ENCODE data around the gene TAS1R1. TPM values are rescaled to one million over a fixed set of nuclear protein-coding genes. Genes with fewer than 3 reads are reported as not detected.
"Not testable (repeated sequence)": the region's sequence is repeated elsewhere in the genome, so short reads cannot be mapped to it uniquely, and the experiment has no call there.

Gene TAS1R1
- total RNA-seq, 1 donor from 2014 or later, result 2.2 TPM

DNA sequence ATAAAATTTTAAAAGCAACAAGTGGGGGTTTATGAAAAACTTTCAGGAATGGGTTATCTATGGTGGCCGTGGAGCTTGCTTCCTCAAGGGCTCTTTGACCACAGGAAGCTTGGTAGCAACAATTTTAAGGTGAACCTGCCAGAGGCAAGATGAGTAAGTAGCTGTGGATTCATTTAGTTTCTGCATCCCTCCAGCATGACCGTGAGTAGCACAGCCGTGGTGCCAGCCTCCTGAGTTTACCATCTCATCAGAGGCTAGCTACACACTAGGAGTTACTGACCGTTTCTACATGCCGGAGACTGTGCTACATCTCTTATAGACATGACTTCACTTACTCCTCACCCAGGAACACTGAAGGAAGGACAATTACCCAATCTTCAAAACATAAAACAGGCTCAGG, 33.6 kb upstream of the TAS1R1 start:
- DNase-seq, result no peak

DNA sequence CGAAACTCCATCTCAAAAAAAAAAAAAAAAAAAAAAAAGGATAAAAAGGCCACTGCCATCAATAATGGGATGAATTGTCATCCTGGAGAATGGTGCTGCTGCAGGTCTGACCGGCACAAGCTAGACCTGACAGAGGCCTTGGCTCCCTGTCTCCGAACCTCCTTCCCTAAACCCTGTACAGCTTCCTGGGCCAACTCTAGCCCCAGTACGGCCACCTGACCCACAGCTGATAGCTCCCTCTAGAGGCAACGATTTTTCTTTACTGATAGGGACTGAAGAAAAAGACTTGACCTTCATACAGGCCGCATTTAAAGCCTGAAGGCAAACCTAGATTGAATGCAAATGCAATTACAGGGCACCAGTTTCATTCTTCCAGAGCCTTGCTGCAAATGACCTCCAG, 31.5 kb upstream of the TAS1R1 start:
- no peak for DNase-seq

DNA sequence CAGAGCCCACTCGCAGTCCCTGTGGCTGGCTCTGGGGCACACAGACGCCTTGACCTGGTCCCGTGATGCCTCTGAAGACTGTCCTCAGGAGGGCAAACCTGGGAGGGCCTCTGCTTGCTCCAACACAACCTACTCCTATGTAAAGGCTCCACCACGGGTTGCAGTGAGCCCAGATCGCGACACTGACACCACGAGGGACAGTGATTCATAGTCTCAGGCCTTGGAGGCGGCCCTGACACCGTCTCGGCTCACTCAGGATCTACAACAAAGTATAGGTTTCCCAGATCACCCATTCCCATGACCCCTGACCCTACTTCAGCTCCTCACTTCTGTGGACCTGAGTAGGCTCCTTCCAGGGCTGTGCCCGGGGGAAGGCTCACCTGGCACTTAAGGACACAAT, 28.8 kb upstream of the TAS1R1 start:
- DNase-seq, result no peak

DNA sequence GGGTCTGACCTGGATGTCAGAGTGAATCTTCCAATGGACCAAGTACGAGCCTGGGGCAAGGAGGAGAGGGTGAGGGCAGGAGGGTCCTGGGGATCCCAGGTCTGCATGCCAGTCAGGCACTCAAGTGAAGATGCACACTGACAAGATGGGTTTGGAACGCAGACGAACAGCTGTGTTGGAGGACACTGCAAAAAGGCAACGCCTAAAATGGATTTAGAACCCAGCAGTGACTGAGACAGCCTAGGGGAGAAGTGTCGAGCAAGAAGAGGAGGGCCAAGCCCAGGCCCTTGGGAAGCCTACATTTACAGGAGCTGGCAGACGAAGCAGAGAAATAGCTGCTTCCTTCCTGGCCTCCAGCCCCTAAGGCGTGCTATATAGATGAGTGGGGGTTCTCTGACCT, 26.6 kb upstream of the TAS1R1 start:
- DNase-seq, result peak; percentile 56

DNA sequence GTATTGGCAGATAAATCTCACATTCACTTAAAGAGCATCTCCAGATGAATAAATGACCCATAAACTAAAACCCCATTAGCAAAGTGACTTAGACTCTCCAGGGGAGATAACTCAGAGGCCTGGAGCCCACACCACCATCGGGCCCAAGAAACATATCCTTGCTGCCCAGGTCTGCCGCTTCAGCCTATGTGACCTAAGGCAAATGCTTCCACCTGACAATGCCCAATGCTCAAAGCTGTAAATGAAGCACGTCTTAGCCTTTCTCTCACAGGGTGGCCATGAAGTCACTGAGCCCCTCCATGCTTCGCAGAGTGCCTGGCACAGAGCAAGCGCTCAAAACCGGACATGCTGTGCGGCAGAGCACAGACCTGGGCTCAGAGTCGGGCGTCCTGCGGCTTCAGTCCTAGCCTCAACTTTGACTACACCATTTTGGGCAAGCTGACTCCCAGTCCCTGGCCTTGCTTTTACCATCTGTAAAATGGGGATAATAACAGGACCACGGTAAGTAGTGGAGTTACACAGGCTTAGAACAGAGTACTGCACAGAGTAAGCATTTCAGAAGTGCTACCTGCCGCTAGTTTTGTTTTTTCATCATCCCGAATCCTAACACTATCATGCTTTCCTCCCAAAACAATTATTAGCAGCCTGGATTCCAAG, 24.5 kb upstream of the TAS1R1 start:
- no peak for DNase-seq

DNA sequence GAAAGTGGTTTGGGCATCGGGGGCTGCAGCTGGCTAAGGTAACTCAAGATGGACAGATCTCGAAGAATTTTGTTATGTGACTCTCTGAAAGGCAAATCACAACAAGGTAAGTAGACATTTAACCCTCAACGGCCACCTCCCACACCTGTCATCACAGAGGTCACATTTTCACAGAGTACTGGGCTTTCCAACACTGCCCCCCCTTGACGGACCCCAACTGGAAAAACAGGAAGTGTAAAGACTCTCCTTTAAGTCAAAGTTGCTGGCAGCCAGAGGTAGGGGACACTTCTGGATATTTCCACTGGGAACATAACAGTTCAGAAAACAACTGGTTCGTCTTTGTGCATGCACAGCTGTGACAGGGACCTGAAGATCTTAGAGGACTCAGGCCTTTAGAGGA, 23.1 kb upstream of the TAS1R1 start:
- DNase-seq, result no peak

DNA sequence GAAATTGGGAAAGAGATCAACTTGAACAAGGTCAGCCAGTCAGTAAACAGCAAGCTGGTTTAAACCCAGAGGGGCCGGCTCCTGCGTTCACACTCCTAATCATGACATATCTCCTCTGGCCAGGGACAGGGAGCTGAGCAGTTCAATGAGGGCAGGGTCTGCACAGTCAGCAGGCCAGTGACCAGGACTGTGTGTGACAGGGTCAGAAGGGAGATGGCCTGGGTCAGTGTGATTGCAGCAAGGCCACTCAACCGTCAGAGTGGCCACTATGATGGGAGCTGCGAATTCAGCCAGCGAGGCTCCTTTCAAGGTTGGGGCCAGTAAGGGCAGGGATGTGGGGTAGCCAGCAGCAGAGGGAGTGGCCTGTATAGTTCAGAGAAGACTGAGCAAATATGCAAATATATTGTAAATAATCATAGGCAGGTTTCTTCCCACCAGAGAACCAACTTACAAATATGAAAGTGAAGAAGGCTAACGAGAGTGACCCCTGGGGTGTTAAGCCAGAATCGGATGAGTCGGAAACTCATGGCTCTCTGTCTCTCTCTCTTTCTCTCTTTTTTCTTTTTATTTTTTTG, 20.8 kb upstream of the TAS1R1 start:
- no peak for DNase-seq

DNA sequence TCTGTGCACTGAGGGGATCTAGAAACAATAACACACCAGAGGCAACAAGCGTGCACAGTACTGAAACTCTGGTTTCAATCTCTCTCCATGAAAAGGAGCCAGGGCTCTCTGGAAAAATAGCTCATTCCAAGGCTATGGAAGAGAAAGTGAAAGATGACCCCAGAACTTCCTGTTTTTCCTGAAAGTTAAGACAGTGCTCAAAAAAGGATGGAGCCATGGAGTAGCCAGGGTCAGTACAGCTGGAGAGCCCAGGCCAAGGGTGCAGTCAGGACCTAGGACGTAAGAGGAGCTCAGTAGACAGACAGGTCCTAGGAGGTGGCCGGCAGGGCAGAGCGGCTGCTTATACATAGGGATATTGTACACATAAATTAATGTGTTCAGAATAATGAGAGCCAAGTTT, 19.9 kb upstream of the TAS1R1 start:
- DNase-seq, result no peak

DNA sequence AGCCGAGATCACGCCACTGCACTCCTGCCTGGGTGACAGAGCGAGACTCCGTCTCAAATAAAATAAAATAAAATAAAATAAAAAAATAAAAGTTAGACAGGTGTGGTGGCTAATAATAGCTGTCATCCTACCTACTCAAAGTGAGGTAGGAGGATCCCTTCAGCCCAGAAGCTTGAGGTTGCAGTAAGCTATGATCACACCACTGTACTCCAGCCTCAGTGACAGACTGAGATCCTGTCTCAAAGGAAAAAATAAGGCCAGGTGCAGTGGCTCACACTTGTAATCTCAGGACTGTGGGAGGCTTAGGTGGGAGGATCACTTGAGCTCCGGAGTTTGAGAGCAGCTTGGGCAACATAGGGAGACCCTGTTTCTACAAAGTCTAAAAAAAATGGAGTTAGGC, 18.8 kb upstream of the TAS1R1 start:
- no peak for DNase-seq

DNA sequence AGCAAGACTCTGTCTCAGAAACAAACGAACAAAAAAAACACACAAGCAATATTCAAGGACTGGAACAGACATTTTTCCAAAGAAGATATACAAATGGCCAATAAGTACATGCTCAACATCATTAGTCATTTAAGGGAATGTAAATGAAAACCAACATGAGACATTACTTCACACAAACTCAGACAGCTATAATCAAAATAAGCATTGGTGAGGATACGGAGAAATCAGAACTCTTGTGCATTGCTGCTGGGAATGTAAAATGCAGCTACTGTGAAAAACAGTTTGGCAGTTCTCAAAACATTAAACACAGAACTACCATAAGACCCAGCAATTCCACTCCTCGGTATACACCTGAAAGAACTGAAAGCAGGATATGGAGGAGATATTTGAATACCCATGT, 16.2 kb upstream of the TAS1R1 start:
- DNase-seq, result no peak

DNA sequence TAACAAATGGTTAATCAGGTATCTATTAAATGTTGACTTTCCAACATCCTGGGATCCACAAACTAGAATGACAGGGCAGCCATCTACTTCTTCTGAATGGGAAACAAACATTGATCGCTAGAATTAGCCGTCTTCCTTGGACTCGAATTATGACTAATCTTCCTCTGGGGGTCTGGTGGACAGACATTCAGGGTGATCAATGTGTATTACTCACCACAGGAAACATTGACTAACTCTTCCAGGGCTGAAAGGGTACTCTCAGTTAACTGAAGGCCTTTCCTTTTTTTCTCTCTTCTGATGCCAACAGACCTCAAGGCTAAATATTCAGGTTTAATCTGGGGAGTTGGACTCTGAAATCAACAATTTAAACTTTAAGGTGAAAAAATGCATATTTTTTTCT, 10.3 kb upstream of the TAS1R1 start:
- no peak for DNase-seq

DNA sequence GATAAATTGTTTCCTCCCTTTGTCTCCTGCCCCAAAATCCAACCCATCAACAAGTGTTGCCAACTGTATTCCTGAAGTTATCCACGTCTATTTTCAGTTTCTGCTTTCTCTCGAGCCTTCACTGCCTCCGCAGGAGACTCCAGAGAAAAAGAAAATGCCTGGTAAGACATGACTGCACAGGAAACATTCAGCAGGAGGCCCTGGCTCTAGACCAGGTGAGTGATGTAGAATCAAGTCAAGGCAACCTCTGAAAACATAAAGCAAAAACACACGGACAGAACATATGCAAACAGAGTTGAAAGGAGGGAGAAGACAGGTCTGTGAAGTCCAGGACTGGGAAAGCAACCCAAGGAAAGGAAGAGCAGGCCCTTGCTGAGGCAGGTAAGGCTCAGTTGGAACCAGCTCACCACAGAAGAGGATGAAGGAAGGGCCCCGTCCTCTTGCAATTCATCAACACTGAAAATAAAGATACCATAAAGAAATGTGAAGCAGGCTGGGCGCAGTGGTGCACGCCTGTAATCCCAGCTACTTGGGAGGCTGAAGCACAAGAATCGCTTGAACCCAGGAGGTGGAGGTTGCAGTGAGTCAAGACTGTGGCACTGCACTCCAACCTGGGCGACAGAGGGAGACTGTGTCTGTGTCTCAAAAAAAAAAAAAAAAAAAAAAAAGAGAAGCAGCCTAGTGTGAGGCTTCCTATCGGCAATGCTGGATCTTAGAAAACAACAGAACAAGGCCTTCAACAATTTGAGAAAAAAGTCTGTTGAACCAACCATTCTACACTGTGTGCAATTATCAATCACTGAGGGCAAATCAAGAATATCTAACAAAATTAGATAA, 9.6 kb upstream of the TAS1R1 start:
- no peak for DNase-seq

DNA sequence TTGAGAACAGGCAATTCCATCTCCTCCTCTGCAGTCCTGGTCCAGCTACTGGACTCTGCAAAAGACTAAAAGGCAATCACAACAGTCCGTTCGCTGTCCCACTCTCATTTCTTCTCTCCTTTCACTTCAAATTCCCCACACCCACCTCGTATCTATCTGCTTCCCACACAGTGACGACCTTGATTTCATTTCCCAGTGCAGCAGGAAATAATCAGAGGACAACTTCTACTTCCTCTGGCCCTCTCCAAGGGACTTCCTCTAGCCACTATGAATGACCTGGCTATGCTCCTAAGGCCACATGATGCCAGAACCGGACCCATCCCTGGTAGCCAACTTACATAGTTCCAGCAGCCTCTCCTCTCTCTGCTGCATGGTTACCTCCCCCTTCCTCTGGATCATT, 8.8 kb upstream of the TAS1R1 start:
- DNase-seq, result no peak

DNA sequence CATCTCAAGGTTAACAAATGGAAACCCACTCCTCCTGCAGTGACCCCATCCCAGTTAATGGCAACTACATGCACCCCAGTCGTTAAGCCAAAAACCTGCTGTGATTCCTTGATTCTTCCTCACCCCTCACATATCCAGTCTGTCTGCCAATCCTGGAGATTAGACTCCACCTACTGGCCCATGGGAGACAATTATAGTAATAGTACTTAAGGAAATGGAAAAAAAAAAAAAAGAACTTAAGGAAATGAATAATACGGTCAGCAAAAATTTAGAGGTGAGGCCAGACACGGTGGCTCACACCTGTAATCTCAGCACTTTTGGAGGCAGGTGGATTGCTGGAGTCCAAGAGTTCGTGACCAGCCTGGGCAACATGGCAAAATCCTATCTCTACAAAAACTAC, 7.8 kb upstream of the TAS1R1 start:
- no peak for DNase-seq

DNA sequence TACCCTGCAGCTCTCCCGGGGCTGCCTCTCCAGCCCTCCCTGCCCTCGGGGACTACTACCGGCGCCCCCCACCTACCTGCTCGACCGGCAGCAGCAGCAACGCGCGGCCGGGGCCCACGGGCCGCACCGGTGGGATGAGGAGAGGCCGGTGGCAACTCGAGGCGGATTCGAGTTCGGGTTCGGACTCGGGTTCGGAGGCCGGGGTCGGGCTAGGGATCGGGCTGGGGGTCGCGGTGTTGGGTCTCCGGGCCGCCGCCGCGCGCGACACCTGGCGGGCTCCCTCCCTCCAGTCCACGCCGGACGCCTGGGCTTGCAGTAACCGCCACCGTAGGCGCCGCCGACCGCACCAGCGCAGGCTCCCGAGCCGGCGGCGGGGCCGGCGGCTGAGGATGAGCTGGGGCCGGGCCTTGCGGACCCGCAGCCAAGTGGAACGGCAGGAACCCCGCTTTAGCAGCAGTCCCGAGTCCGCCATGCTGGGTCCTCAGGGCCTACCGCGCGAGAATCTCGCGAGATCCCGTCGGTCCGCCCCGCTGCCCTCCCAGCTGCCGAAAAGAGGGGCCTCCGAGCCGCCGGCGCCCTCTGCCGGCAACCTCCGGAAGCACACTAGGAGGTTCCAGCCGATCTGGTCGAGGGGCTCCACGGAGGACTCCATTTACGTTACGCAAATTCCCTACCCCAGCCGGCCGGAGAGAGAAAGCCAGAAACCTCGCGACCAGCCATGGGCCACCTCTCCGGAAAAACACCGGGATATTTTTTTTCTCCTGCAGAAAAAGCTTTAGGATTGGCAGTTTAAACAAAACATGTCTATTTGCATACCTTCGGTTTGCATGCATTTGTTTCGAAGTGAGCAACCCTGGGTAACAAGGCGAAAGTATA, 838 bp upstream of the TAS1R1 start, which contains the start of gene NOL9:
NOL9 (minus strand) TSS at position 483 of the 876 bp plus-strand sequence; CDS start at position 472, 11 bp downstream.
- peak; percentile 98 for DNase-seq

DNA sequence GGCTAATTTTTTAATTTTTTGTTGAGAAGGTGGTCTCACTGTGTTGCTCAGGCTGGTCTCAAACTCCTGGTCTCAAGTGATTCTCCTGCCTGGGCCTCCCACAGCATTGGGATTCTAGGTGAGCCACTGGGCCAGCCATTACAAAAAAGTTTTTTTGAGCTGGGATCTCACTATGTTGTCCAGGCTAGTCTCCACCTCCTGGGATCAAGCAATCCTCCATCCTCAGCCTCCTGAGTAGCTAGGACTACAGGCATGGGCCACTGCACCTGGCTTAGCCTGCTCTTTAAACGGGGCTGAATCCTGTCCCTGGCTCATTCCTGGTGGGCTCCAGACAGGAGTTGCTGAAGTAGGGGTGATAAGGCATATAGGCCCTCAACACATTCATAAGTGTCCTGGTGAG, 2.5 kb downstream of the TAS1R1 start:
- DNase-seq, result no peak

DNA sequence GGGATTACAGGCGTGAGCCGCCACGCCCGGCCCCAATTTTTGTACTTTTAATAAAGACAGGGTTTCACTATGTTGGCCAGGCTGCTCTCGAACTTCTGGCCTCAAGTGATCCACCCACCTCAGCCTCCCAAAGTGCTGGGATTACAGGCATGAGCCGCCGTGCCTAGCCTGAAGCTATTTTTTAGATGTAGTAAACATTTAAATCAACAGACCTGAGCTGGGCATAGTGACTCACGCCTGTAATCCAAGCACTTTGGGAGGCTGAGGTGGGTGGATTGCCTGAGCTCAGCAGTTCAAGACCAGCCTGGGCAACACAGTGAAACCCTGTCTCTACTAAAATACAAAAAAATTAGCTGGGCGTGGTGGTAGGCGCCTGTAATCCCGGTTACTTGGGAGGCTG, 4.1 kb downstream of the TAS1R1 start:
- not testable (repeated sequence) for DNase-seq

DNA sequence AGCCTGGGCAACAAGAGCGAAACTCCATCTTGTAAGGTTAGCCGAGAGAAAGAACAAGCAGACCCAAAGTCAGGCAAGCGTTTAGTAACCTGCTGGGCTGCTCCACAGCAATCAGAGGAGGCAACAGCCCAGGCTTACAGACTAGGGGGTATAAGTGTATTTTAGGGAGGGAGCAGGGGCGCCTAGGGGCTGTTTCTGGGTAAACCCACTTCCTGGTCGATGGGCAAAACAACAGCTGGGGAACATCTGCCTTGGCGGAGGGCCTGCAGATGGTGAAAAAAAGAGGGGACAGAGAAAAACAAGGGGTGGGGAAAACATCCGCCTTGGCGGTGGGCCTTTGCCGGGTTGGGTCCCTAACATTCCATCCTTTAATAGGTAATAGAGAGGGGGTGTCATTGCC, 5.2 kb downstream of the TAS1R1 start:
- peak; percentile 77 for DNase-seq

DNA sequence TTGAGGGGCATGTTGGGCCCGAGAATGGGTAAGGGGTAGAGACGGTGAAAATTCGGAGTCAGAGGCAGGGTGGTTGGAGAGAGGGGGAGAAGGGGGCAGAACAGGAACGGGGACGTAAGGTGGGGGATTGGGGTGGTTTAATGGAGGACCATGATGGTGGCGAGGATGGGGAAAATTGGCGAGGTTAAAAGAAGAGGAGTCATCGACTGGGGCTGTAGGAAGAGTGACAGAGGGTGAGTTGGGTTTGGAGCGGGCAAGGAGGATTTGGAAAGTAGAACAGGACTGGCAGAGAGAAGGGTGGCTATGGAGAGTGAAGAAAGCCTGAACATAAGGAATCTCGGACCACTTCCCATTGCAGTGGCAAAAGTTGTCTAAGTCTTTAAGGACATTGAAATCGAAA, 13.9 kb downstream of the TAS1R1 start:
- no peak for DNase-seq

DNA sequence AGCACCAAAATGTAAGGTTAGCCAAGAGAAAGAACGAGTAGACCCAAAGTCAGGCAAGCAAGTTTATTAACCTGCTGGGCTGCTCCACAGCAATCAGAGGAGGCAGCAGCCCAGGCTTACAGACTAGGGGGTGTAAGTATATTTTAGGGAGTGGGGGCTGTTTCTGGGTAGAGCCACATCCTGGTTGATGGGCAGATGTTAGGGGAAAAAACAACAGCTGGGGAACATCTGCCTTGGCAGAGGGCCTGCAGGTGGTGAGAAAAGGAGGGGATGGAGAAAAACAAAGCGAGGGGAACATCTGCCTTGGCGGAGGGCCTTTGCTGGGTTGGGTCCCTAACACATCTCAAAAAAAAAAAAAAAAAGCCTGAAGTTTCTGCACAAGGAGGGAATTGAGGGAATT, 15.0 kb downstream of the TAS1R1 start:
- DNase-seq, result peak; percentile 54

DNA sequence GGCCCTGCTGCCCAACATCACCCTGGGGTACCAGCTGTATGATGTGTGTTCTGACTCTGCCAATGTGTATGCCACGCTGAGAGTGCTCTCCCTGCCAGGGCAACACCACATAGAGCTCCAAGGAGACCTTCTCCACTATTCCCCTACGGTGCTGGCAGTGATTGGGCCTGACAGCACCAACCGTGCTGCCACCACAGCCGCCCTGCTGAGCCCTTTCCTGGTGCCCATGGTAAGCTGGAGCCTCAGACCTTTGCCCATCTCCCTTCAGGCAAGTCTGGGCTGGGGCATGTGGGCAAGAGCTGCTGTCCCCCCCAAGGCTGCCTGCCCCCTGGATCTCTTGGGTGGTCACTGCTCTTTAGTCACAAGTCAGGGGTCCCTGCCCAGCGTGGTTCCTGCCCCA, 15.9 kb downstream of the TAS1R1 start:
- DNase-seq, result no peak

DNA sequence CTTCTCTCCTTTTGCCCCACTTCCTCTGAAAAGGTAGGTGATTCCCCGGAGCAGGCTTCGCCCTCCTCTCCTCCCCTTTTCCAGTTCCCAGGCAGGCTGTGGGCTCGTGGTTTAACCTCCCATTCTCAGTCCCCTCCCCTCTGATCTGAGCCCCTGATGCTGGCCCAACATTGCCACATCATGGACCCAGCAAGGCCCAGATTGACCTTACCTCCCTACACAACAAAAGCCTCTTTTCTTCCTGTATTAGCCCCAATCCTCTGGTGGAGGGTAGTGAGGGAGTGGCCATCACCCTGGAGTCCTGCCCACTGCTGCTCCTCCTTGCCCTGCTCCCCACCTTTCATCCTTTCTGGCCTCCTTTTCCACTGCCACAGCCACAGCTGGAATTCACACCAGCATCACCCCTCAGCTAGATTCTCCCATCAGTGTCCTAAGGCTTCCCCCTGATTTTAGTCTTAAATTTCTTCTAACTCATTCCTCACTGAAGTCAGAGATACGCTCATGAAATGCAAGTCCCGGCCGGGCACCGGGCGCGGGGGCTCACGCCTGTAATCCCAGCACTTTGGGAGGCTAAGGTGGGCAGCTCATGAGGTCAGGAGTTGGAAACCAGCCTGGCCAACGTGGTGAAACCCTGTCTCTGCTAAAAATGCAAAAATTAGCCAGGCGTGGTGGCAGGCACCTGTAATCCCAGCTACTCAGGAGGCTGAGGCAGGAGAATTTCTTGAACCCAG, 17.7 kb downstream of the TAS1R1 start:
- DNase-seq, result no peak

All from tongue (tissue), 2 donors.